Liver (tissue), 3 donors: Measurements from ENCODE around the gene DLK1.

Experiments
- EGR1 ChIP-seq, 2 donors: IDR thresholded peaks; 2 replicates each; pipeline ENCODE4 v1.6.1; 2016 to 2018; ENCODE audit warnings: antibody characterized with exemption in 2 of 2, low read depth in 2 of 2
- HNF4G ChIP-seq: IDR thresholded peaks from 2 replicates; pipeline ENCODE4 v1.6.1; 2016; ENCODE audit warnings: antibody characterized with exemption
- MAX ChIP-seq: IDR thresholded peaks from 2 replicates; pipeline ENCODE4 v1.6.1; 2016; ENCODE audit warnings: antibody characterized with exemption
- RAD21 ChIP-seq, 2 donors: IDR thresholded peaks; 2 replicates each; pipeline ENCODE4 v1.6.1; 2016; ENCODE audit warnings: antibody characterized with exemption in 2 of 2, mild to moderate bottlenecking in 2 of 2
- SP1 ChIP-seq: IDR thresholded peaks from 2 replicates; pipeline ENCODE4 v1.6.1; 2018; ENCODE audit warnings: antibody characterized with exemption, mild to moderate bottlenecking
- TAF1 ChIP-seq: conservative IDR thresholded peaks from 2 replicates; pipeline ENCODE4 v1.6.1; 2016; ENCODE audit warnings: antibody characterized with exemption, mild to moderate bottlenecking
- ZBTB33 ChIP-seq: IDR thresholded peaks from 2 replicates; pipeline ENCODE4 v1.6.1; 2016; ENCODE audit warnings: antibody characterized with exemption
- TF ChIP-seq, protein P1 (sequence below): IDR thresholded peaks from 2 replicates; pipeline ENCODE4 v1.6.1; 2016; ENCODE audit warnings: antibody characterized with exemption, mild to moderate bottlenecking
- TF ChIP-seq, protein P2 (sequence below): fragments of 150-350 bp; IDR thresholded peaks from 2 replicates; pipeline ENCODE4 v1.5.1; 2017; ENCODE audit warnings: improper control_type of control experiment, low read depth, low read length; ENCODE audit not compliant: missing input control
- donor health status: healthy.
- donor health status: healthy.

GRCh38 chr14:100734031-100734990 is 7.6 kb downstream of the DLK1 start:
- TF ChIP-seq, protein P1, sequence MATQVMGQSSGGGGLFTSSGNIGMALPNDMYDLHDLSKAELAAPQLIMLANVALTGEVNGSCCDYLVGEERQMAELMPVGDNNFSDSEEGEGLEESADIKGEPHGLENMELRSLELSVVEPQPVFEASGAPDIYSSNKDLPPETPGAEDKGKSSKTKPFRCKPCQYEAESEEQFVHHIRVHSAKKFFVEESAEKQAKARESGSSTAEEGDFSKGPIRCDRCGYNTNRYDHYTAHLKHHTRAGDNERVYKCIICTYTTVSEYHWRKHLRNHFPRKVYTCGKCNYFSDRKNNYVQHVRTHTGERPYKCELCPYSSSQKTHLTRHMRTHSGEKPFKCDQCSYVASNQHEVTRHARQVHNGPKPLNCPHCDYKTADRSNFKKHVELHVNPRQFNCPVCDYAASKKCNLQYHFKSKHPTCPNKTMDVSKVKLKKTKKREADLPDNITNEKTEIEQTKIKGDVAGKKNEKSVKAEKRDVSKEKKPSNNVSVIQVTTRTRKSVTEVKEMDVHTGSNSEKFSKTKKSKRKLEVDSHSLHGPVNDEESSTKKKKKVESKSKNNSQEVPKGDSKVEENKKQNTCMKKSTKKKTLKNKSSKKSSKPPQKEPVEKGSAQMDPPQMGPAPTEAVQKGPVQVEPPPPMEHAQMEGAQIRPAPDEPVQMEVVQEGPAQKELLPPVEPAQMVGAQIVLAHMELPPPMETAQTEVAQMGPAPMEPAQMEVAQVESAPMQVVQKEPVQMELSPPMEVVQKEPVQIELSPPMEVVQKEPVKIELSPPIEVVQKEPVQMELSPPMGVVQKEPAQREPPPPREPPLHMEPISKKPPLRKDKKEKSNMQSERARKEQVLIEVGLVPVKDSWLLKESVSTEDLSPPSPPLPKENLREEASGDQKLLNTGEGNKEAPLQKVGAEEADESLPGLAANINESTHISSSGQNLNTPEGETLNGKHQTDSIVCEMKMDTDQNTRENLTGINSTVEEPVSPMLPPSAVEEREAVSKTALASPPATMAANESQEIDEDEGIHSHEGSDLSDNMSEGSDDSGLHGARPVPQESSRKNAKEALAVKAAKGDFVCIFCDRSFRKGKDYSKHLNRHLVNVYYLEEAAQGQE = no peak
- TF ChIP-seq, protein P2, sequence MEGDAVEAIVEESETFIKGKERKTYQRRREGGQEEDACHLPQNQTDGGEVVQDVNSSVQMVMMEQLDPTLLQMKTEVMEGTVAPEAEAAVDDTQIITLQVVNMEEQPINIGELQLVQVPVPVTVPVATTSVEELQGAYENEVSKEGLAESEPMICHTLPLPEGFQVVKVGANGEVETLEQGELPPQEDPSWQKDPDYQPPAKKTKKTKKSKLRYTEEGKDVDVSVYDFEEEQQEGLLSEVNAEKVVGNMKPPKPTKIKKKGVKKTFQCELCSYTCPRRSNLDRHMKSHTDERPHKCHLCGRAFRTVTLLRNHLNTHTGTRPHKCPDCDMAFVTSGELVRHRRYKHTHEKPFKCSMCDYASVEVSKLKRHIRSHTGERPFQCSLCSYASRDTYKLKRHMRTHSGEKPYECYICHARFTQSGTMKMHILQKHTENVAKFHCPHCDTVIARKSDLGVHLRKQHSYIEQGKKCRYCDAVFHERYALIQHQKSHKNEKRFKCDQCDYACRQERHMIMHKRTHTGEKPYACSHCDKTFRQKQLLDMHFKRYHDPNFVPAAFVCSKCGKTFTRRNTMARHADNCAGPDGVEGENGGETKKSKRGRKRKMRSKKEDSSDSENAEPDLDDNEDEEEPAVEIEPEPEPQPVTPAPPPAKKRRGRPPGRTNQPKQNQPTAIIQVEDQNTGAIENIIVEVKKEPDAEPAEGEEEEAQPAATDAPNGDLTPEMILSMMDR = no peak
- TF ChIP-seq MAX = no peak
- TF ChIP-seq EGR1 (IDR thresholded peaks at IDR 0.05; ENCODE audit: low read depth in 2 of 2) = no peak
- no peak for TF ChIP-seq TAF1
- TF ChIP-seq RAD21 (IDR thresholded peaks at IDR 0.05) = no peak
- TF ChIP-seq SP1 = no peak
- no peak for TF ChIP-seq HNF4G
- TF ChIP-seq ZBTB33 = no peak
